Immature natural killer cell (primary cell): ENCODE results near the gene FBXO48. TPM values are rescaled to one million over a fixed set of nuclear protein-coding genes. Genes with fewer than 3 reads are reported as not detected.

Experiments
- DNase-seq, 3 donors: peaks; one replicate each; pipeline ENCODE4 v3.0.0; 2022; ENCODE audit warnings: mixed read lengths in 1 of 3
- H3K27ac Mint-ChIP-seq, 6 donors: one replicate each; pipeline ENCODE4 v1.8.0; 2020; ENCODE audit warnings: mixed read lengths in 6 of 6, mild to moderate bottlenecking in 5 of 6, inconsistent platforms in 4 of 6, moderate library complexity in 3 of 6
- H3K27me3 Mint-ChIP-seq, 3 donors: one replicate each; pipeline ENCODE4 v1.8.0; 2020 to 2021; ENCODE audit warnings: low read depth in 3 of 3, mild to moderate bottlenecking in 3 of 3, mixed read lengths in 3 of 3, moderate library complexity in 3 of 3, inconsistent platforms in 1 of 3
- H3K36me3 Mint-ChIP-seq, 3 donors: one replicate each; pipeline ENCODE4 v1.8.0; 2020; ENCODE audit warnings: mixed read lengths in 3 of 3, inconsistent platforms in 2 of 3, mild to moderate bottlenecking in 2 of 3
- H3K4me1 Mint-ChIP-seq, 2 donors: one replicate each; pipeline ENCODE4 v1.8.0; 2020; ENCODE audit warnings: inconsistent platforms in 2 of 2, mild to moderate bottlenecking in 2 of 2, mixed read lengths in 2 of 2, moderate library complexity in 1 of 2
- H3K4me3 Mint-ChIP-seq, 5 donors: one replicate each; pipeline ENCODE4 v1.8.0; 2020; ENCODE audit warnings: mild to moderate bottlenecking in 5 of 5, mixed read lengths in 5 of 5, inconsistent platforms in 3 of 5, moderate library complexity in 3 of 5
- H3K9me3 Mint-ChIP-seq, 6 donors: one replicate each; pipeline ENCODE4 v1.8.0; 2020; ENCODE audit warnings: mild to moderate bottlenecking in 6 of 6, mixed read lengths in 6 of 6, inconsistent platforms in 4 of 6, moderate library complexity in 3 of 6
- polyA plus RNA-seq, 3 donors: library from polyadenylated mRNA; unstranded; fragments of 300-500 nt; fragmentation: Illumina TruSeq; gene quantifications; one replicate each; pipeline ENCODE4 v1.2.3, GENCODE V29; 2021

FBXO48 gene
- polyA plus RNA-seq, 3 donors from 2014 or later: 0.28 to 0.39 TPM; not detected in 1

DNA sequence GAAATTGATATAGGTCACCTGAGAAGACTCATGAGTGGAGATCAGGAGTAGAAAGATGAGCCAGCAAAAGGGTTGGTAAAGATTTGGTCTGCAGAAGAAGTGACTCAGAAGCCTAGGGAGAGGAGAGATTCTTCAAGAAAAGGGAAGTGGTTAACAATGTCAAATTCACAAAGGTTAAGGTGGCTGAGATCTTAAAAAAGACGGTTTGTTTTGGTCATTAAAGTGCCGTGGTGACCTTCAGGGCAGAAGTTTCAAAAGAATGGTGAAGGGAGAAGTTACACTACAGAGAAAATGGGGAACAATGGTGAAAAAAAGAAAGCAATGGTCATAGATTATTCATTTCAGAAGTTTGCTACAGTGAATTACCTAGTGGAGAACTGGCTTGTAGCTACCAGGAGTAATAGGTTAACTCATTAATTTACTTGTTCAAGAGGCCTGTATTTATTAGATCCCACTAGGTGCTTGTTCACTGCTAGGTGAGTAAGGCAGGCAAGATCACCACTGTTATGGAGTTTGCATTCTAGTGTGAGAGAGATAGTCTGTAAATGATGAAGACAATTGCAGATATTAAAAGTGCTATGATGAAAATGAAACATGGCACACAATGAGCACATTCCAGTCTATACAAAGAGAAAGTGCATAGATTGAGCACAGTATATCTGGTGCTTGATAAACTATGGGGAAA is 43.0 kb downstream of the FBXO48 start:
- Mint-ChIP-seq H3K4me1 (peaks cover 32 to 52% of the 10 kb centered on the region in 2 donors), H3K27ac (no peak overlapping the region)

DNA sequence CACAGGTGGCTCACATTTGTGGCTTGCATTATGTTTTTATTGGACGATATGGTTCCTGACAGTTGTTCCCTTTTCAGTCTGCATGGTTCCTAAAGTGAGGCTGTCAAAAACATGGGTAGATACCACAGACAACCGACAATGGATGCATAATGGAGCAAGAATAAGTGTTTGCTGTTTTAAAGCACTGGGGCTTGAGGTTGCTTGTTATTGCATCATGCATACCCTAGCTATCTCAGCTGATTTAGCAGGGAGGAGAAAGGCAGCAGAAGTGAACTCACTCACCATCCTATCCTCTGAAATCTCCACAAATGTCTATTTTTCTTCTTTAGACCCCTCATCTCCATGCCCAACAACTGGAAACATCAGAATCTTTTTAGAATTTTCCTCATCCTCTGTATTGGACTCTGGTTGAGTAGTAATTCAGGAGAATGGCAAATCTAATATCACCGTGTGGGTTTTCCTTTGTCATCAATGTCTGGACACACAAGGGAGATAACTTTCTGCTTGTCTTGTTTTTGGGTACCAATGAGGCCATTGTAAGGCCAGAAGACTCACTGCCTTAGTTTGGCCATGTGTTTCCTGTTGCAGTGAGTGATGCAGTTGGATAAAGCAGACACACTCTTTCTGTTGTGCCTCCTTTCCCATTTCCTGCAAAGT is 46.7 kb downstream of the FBXO48 start:
- Mint-ChIP-seq H3K27ac (peak overlapping the region in 3 of 6 donors; percentile 10 to 34 (median 31)), H3K36me3 (peaks cover 0 to 3% (median 0%) of the 10 kb centered on the region in 3 donors), H3K9me3 (no peaks in the 10 kb centered on the region), H3K4me3 (peak overlapping the region in 1 of 5 donors; percentile 19), H3K4me1 (peaks cover 64 to 69% of the 10 kb centered on the region in 2 donors), H3K27me3 (no peaks in the 10 kb centered on the region)
- no peak for DNase-seq

More for the DNA sequence above, 43.0 kb downstream of the FBXO48 start:
- no peaks in the 10 kb centered on the region for H3K9me3 Mint-ChIP-seq
- no peak overlapping the region for H3K4me3 Mint-ChIP-seq
- H3K27me3 Mint-ChIP-seq: peaks cover 0 to 3% (median 0%) of the 10 kb centered on the region in 3 donors
- peaks cover 0 to 3% (median 0%) of the 10 kb centered on the region in 3 donors for H3K36me3 Mint-ChIP-seq
- DNase-seq: peak; percentile 66 to 73 (median 69)

DNA sequence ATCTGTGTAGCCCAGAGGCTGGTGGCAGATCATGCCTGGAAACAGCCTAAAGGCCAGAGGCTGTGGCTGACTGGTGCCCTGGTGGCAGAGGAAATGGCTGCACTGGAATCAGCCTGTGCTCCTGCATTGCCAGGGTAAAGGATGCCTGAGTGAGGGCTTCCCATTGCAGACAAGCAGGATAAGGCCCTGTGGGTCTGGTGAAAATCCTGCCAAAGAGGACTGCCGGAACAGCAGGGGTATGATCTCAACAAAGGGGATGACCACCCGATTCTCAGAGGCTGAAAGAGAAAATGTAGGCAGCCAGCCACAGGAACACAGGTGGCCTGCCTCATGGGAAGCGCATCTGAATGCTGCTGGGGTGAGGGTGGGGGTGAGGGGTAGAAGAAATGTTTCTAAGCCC is 48.2 kb downstream of the FBXO48 start:
- H3K9me3 Mint-ChIP-seq: no peaks in the 10 kb centered on the region
- no peak for DNase-seq
- no peaks in the 10 kb centered on the region for H3K27me3 Mint-ChIP-seq
- peaks cover 74 to 84% of the 10 kb centered on the region in 2 donors for H3K4me1 Mint-ChIP-seq
- peak overlapping the region; percentile 76 to 91 (median 85) for H3K27ac Mint-ChIP-seq
- peak overlapping the region in 4 of 5 donors; percentile 66 to 86 (median 70) for H3K4me3 Mint-ChIP-seq
- peaks cover 0 to 3% (median 0%) of the 10 kb centered on the region in 3 donors for H3K36me3 Mint-ChIP-seq

GRCh38 chr2:68418419-68418818 is 48.7 kb downstream of the FBXO48 start:
- H3K4me3 Mint-ChIP-seq: peak overlapping the region; percentile 46 to 86 (median 69)
- DNase-seq: no peak
- peaks cover 0 to 3% (median 0%) of the 10 kb centered on the region in 3 donors for H3K36me3 Mint-ChIP-seq
- H3K27me3 Mint-ChIP-seq: no peaks in the 10 kb centered on the region
- H3K4me1 Mint-ChIP-seq: peaks cover 79 to 88% of the 10 kb centered on the region in 2 donors
- no peaks in the 10 kb centered on the region for H3K9me3 Mint-ChIP-seq
- H3K27ac Mint-ChIP-seq: peak overlapping the region; percentile 77 to 91 (median 85)

DNA sequence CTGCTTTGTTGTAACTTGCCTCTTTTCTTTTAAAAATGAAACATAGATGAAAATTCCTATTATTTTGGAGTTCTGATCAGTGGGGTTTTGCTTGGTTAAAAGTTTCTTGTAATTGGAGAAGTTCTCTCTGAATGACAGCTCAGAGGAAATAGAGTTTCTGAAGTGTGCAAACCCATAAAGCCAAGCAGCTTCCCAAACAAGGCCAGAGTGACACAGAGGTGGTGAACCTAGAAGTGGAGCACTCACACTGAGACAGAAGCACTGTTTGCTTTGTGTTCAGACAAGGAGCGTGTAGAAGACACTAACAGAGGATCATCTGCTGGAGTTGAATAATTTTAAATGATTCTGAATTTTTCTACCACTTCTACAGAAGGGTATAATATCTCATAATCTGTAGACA is 49.2 kb downstream of the FBXO48 start:
- Mint-ChIP-seq H3K27ac (peak overlapping the region; percentile 77 to 91 (median 85)), H3K4me1 (peaks cover 84 to 93% of the 10 kb centered on the region in 2 donors), H3K27me3 (no peaks in the 10 kb centered on the region), H3K36me3 (peaks cover 0 to 3% (median 0%) of the 10 kb centered on the region in 3 donors), H3K9me3 (no peaks in the 10 kb centered on the region), H3K4me3 (peak overlapping the region; percentile 46 to 86 (median 69))
- DNase-seq: no peak

DNA sequence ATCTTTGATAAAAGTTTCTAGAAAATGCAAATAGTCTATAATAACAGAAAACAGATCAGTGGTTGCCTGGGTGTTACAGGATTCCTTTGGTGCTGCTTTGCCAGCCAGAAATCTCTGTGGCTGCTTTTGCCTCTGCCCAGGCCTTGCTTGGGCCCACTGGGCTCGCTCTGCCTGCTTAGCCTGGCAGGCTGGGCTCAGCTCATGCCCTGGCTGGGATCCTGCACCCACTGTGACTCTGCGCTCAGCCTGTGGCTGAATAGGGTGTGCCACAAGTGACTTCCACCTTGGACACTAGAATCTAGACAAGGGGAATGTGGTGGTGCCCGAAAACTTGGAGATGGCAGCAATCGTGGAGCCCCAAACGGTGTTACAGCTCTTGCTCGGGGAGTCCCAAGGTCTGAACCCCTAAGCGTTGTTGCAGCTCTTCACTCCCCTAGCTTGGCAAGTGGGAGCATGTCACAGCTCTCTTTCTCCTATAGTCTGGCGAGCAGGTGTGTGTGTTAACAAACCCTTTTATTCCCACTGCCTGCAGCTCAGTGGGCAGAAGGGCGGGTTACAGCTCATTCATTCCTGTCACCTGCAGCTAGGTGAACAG is 50.9 kb downstream of the FBXO48 start:
- H3K27ac Mint-ChIP-seq: peak overlapping the region; percentile 21 to 79 (median 44)
- H3K4me3 Mint-ChIP-seq: peak overlapping the region in 1 of 5 donors; percentile 52
- H3K36me3 Mint-ChIP-seq: no peaks in the 10 kb centered on the region
- H3K27me3 Mint-ChIP-seq: peaks cover 0 to 3% (median 0%) of the 10 kb centered on the region in 3 donors
- H3K4me1 Mint-ChIP-seq: peaks cover 92 to 100% of the 10 kb centered on the region in 2 donors
- DNase-seq: no peak
- H3K9me3 Mint-ChIP-seq: no peaks in the 10 kb centered on the region

DNA sequence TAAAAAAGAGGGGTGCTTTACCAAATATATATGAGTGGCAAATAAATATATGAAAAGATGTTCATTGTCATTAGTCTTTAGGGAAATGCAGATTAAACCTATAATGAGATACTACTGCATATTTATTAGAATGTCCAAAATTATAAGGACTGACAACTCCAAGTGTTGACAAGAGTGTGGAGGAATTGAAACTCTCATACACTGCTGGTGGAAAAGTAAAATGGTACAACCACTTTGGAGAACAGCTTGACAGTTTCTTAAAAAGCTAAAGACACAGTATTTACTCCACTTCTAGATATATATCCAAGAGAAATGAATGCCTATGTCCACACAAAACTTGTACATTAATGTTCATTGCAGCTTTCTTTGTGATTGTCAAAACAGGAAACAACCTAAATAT is 51.6 kb downstream of the FBXO48 start:
- Mint-ChIP-seq H3K36me3 (no peaks in the 10 kb centered on the region), H3K27ac (peak overlapping the region in 4 of 6 donors; percentile 29 to 95 (median 62)), H3K4me1 (peaks cover 92 to 100% of the 10 kb centered on the region in 2 donors), H3K9me3 (no peaks in the 10 kb centered on the region), H3K4me3 (no peak overlapping the region), H3K27me3 (peaks cover 0 to 3% (median 0%) of the 10 kb centered on the region in 3 donors)
- no peak for DNase-seq

- peaks cover 0 to 3% (median 0%) of the 10 kb centered on the region in 3 donors for H3K27me3 Mint-ChIP-seq
- H3K27ac Mint-ChIP-seq: peak overlapping the region in 5 of 6 donors; percentile 18 to 95 (median 74)
- H3K36me3 Mint-ChIP-seq: no peaks in the 10 kb centered on the region
- H3K4me1 Mint-ChIP-seq: peaks cover 93 to 100% of the 10 kb centered on the region in 2 donors
- H3K9me3 Mint-ChIP-seq: no peaks in the 10 kb centered on the region
- H3K4me3 Mint-ChIP-seq: no peak overlapping the region
- no peak for DNase-seq
Measured at GRCh38 chr2:68414876-68415275, 52.2 kb downstream of the FBXO48 start.

- Mint-ChIP-seq H3K4me1 (peaks cover 93 to 100% of the 10 kb centered on the region in 2 donors), H3K27me3 (peaks cover 0 to 3% (median 0%) of the 10 kb centered on the region in 3 donors), H3K4me3 (no peak overlapping the region), H3K36me3 (no peaks in the 10 kb centered on the region), H3K9me3 (no peaks in the 10 kb centered on the region), H3K27ac (peak overlapping the region in 4 of 6 donors; percentile 74 to 95 (median 80))
- DNase-seq: no peak
Measured at GRCh38 chr2:68414452-68414851, 52.6 kb downstream of the FBXO48 start.

DNA sequence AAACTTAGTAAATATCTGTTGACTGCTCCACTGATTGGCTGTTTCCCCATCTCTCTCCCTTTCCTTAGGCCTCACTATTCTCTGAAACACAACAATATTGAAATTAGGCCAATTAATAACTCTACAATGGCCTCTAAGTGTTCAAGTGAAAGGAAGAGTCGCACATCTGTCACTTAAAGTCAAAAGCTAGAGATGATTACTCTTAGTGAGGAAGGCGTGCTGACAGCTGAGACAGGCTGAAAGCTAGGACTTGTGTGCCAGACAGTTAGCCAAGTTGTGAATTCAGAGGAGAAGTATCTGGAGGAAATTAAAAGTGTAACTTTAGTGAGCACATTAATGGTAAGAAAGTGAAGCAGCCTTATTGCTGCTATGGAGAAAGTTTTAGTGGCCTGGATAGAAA is 53.6 kb downstream of the FBXO48 start:
- Mint-ChIP-seq H3K36me3 (no peaks in the 10 kb centered on the region), H3K27me3 (peaks cover 0 to 3% (median 0%) of the 10 kb centered on the region in 3 donors), H3K27ac (peak overlapping the region; percentile 57 to 95 (median 82)), H3K4me3 (peak overlapping the region; percentile 2 to 69 (median 39)), H3K4me1 (peaks cover 90 to 97% of the 10 kb centered on the region in 2 donors), H3K9me3 (peaks cover 0 to under 1% (median under 1%) of the 10 kb centered on the region in 6 donors)
- no peak for DNase-seq

GRCh38 chr2:68412127-68412819 is 54.8 kb downstream of the FBXO48 start:
- H3K27me3 Mint-ChIP-seq: peaks cover 0 to 3% (median 0%) of the 10 kb centered on the region in 3 donors
- peaks cover 5 to 13% (median 10%) of the 10 kb centered on the region in 6 donors for H3K9me3 Mint-ChIP-seq
- H3K27ac Mint-ChIP-seq: peak overlapping the region; percentile 65 to 90 (median 82)
- peaks cover 86 to 97% of the 10 kb centered on the region in 2 donors for H3K4me1 Mint-ChIP-seq
- no peak for DNase-seq
- H3K4me3 Mint-ChIP-seq: peak overlapping the region; percentile 66 to 89 (median 70)
- peaks cover 4 to 11% (median 5%) of the 10 kb centered on the region in 3 donors for H3K36me3 Mint-ChIP-seq

- Mint-ChIP-seq H3K4me3 (peak overlapping the region; percentile 66 to 89 (median 70)), H3K9me3 (peaks cover 6 to 20% (median 12%) of the 10 kb centered on the region in 6 donors), H3K27me3 (peaks cover 0 to 3% (median 2%) of the 10 kb centered on the region in 3 donors), H3K27ac (peak overlapping the region; percentile 65 to 90 (median 82)), H3K36me3 (peaks cover 4 to 19% (median 11%) of the 10 kb centered on the region in 3 donors), H3K4me1 (peaks cover 86 to 97% of the 10 kb centered on the region in 2 donors)
- DNase-seq: peak in 1 of 3 donors; percentile 46
Measured at GRCh38 chr2:68411397-68412126, 55.5 kb downstream of the FBXO48 start.
